CD14-positive monocyte (primary cell): ENCODE data around the gene SRCIN1. TPM values are rescaled to one million over a fixed set of nuclear protein-coding genes. Genes with fewer than 3 reads are reported as not detected.

Source experiments
- DNase-seq, 3 donors: peaks; one replicate each; pipeline ENCODE4 v3.0.0-alpha.2; 2011 to 2022
- H2AFZ ChIP-seq: 2 replicates; pipeline ENCODE4 v1.6.0; 2012; ENCODE audit warnings: mild to moderate bottlenecking, low read depth, low read length, inconsistent platforms; ENCODE audit not compliant: insufficient read depth, poor library complexity, severe bottlenecking
- H3K27ac ChIP-seq, 2 donors: 1 replicate in 1 of 2; 2 replicates in 1 of 2; pipeline ENCODE4 v1.5.1; 2012 to 2013; ENCODE audit warnings: low read length in 2 of 2, control low read depth in 1 of 2, inconsistent platforms in 1 of 2, low read depth in 1 of 2, mild to moderate bottlenecking in 1 of 2
- H3K27me3 ChIP-seq, 2 donors: one replicate each; pipeline versions ENCODE4 v1.6.0 to v1.6.1; 2011 to 2013; ENCODE audit warnings: low read length in 2 of 2; ENCODE audit not compliant: control insufficient read depth in 2 of 2, insufficient read depth in 2 of 2
- H3K36me3 ChIP-seq, 2 donors: replicated peaks in 1 of 2; 1 replicate in 1 of 2; 2 replicates in 1 of 2; pipeline versions ENCODE4 v1.5.1 to v1.6.1; 2012 to 2013; ENCODE audit warnings: low read length in 2 of 2, control low read depth in 1 of 2, inconsistent platforms in 1 of 2, mild to moderate bottlenecking in 1 of 2; ENCODE audit not compliant: insufficient read depth in 2 of 2, control insufficient read depth in 1 of 2
- H3K4me1 ChIP-seq, 2 donors: 1 replicate in 1 of 2; 2 replicates in 1 of 2; pipeline versions ENCODE4 v1.5.1 to v1.6.1; 2012 to 2013; ENCODE audit warnings: low read length in 2 of 2, control low read depth in 1 of 2, inconsistent platforms in 1 of 2, mild to moderate bottlenecking in 1 of 2, moderate library complexity in 1 of 2; ENCODE audit not compliant: insufficient read depth in 2 of 2, control insufficient read depth in 1 of 2
- H3K4me2 ChIP-seq: replicated peaks from 2 replicates; pipeline ENCODE3; 2012; ENCODE audit warnings: low read length, moderate library complexity, mild to moderate bottlenecking; ENCODE audit not compliant: poor library complexity, severe bottlenecking; ENCODE audit errors: extremely low read depth
- H3K4me3 ChIP-seq, 3 experiments: fragments of 200-600 bp in 1 of 3; sonication (generic) in 1 of 3; replicated peaks in 1 of 3; 1 replicate in 2 of 3; 2 replicates in 1 of 3; pipeline ENCODE4 v1.5.1; 2011 to 2013; ENCODE audit warnings: low read length in 3 of 3, mild to moderate bottlenecking in 3 of 3, control low read depth in 2 of 3, low read depth in 2 of 3, inconsistent platforms in 1 of 3, moderate library complexity in 1 of 3
- H3K79me2 ChIP-seq: 2 replicates; pipeline ENCODE4 v1.6.0; 2012; ENCODE audit warnings: mild to moderate bottlenecking, control low read depth, inconsistent platforms, low read length, moderate library complexity; ENCODE audit not compliant: insufficient read depth
- H3K9ac ChIP-seq: 2 replicates; pipeline ENCODE4 v1.6.0; 2017; ENCODE audit warnings: low read length, mild to moderate bottlenecking; ENCODE audit not compliant: insufficient read depth, poor library complexity, severe bottlenecking
- H3K9me3 ChIP-seq, 2 donors: replicated peaks in 1 of 2; 1 replicate in 1 of 2; 2 replicates in 1 of 2; pipeline versions ENCODE4 v1.5.1 to v1.6.1; 2012 to 2013; ENCODE audit warnings: low read length in 2 of 2, control low read depth in 1 of 2; ENCODE audit not compliant: control insufficient read depth in 1 of 2, insufficient read depth in 1 of 2
- H4K20me1 ChIP-seq: 2 replicates; pipeline ENCODE4 v1.6.0; 2012; ENCODE audit warnings: mild to moderate bottlenecking, low read length, control low read depth, moderate library complexity; ENCODE audit not compliant: insufficient read depth
- H3K27ac Mint-ChIP-seq, 7 donors: one replicate each; pipeline ENCODE4 v1.8.0; 2020; ENCODE audit warnings: mild to moderate bottlenecking in 7 of 7, mixed read lengths in 7 of 7, moderate library complexity in 6 of 7, inconsistent platforms in 2 of 7
- H3K27me3 Mint-ChIP-seq, 3 donors: one replicate each; pipeline ENCODE4 v1.8.0; 2021 to 2022; ENCODE audit warnings: low read depth in 3 of 3, mild to moderate bottlenecking in 3 of 3, mixed read lengths in 3 of 3, moderate library complexity in 3 of 3, inconsistent platforms in 1 of 3
- H3K36me3 Mint-ChIP-seq, 2 donors: one replicate each; pipeline ENCODE4 v1.8.0; 2020; ENCODE audit warnings: mixed read lengths in 2 of 2, inconsistent platforms in 1 of 2, mild to moderate bottlenecking in 1 of 2
- H3K4me1 Mint-ChIP-seq: one replicate; pipeline ENCODE4 v1.8.0; 2020; ENCODE audit warnings: mild to moderate bottlenecking, mixed read lengths
- H3K4me3 Mint-ChIP-seq, 2 donors: one replicate each; pipeline ENCODE4 v1.8.0; 2020; ENCODE audit warnings: mild to moderate bottlenecking in 2 of 2, mixed read lengths in 2 of 2, moderate library complexity in 1 of 2
- H3K9me3 Mint-ChIP-seq, 7 donors: one replicate each; pipeline ENCODE4 v1.8.0; 2020 to 2022; ENCODE audit warnings: mixed read lengths in 7 of 7, mild to moderate bottlenecking in 6 of 7, moderate library complexity in 6 of 7, inconsistent platforms in 2 of 7
- CTCF ChIP-seq: fragments of 200-600 bp; IDR thresholded peaks from one replicate; pipeline ENCODE4 v1.8.0; 2022; ENCODE audit warnings: antibody characterized with exemption, mild to moderate bottlenecking
- WGBS: methylation state at CpG from one replicate; pipeline ENCODE4 v1.1.5; 2013; ENCODE audit warnings: missing lambda C conversion rate; ENCODE audit not compliant: insufficient coverage; 5-methylcytosine and 5-hydroxymethylcytosine counted together
- intact Hi-C, 2 donors: fragments of 100-400 bp; cut with micrococcal nuclease; formaldehyde crosslinking; loops; one replicate each; pipeline versions ENCODE4 v1.15.0 to v1.15.1; 2023
- polyA plus RNA-seq, 3 donors: library from polyadenylated mRNA; depleted of rRNA in 1 of 3; unstranded in 2 of 3; stranded (reverse) in 1 of 3; fragments of 300-500 nt in 2 of 3; fragments of >200 nt in 1 of 3; fragmentation: Illumina TruSeq in 2 of 3; gene quantifications; 1 replicate in 2 of 3; 2 replicates in 1 of 3; pipeline ENCODE4 v1.2.3, GENCODE V29; 2012 to 2021

SRCIN1 gene
- polyA plus RNA-seq, 3 donors, result 0.01 TPM; not detected in 2

- Histone ChIP-seq H3K9me3 (peaks cover 7 to 8% of the 10 kb centered on the region in 2 donors), H3K4me1 (no peaks in the 10 kb centered on the region), H2AFZ (no peak overlapping the region), H3K4me2 (no peak overlapping the region), H3K4me3 (no peak overlapping the region), H3K27me3 (peaks cover 0 to 34% of the 10 kb centered on the region in 2 donors), H3K79me2 (no peaks in the 10 kb centered on the region), H4K20me1 (no peaks in the 10 kb centered on the region), H3K9ac (no peak overlapping the region), H3K27ac (no peak overlapping the region), H3K36me3 (no peaks in the 10 kb centered on the region)
- no peak for TF ChIP-seq CTCF
- Mint-ChIP-seq H3K9me3 (peaks cover 0 to 10% (median 7%) of the 10 kb centered on the region in 7 donors), H3K4me3 (no peak overlapping the region), H3K36me3 (no peaks in the 10 kb centered on the region), H3K27me3 (peaks cover 35 to 58% (median 38%) of the 10 kb centered on the region in 3 donors), H3K27ac (no peak overlapping the region), H3K4me1 (no peaks in the 10 kb centered on the region)
- intact Hi-C loops, result no loop called here
- 71% methylated on average over 1 of the region's 5 CpGs for WGBS
- no peak for DNase-seq
Measured at GRCh38 chr17:38616361-38616760, 10.6 kb upstream of the SRCIN1 start.

GRCh38 chr17:38613981-38614779 lies 8.4 kb upstream of the SRCIN1 start:
- DNase-seq, result no peak
- peaks cover 3 to 50% of the 10 kb centered on the region in 2 donors for H3K27me3 ChIP-seq
- H3K9me3 ChIP-seq, result peaks cover 7 to 8% of the 10 kb centered on the region in 2 donors
- H3K4me1 ChIP-seq, result no peaks in the 10 kb centered on the region
- H3K36me3 Mint-ChIP-seq, result no peaks in the 10 kb centered on the region
- no peaks in the 10 kb centered on the region for H3K79me2 ChIP-seq
- intact Hi-C loops, result no loop called here
- H3K27ac Mint-ChIP-seq, result no peak overlapping the region
- H3K9ac ChIP-seq, result no peak overlapping the region
- no peaks in the 10 kb centered on the region for H4K20me1 ChIP-seq
- H3K27me3 Mint-ChIP-seq, result peaks cover 44 to 66% (median 50%) of the 10 kb centered on the region in 3 donors
- H3K4me3 Mint-ChIP-seq, result no peak overlapping the region
- peaks cover 0 to 20% (median 8%) of the 10 kb centered on the region in 7 donors for H3K9me3 Mint-ChIP-seq
- H2AFZ ChIP-seq, result no peak overlapping the region
- TF ChIP-seq CTCF, result no peak
- no peak overlapping the region for H3K4me3 ChIP-seq
- 97% methylated on average over 6 of the region's 7 CpGs for whole genome bisulfite sequencing
- no peak overlapping the region for H3K27ac ChIP-seq
- H3K4me1 Mint-ChIP-seq, result no peaks in the 10 kb centered on the region
- H3K4me2 ChIP-seq, result no peak overlapping the region
- no peaks in the 10 kb centered on the region for H3K36me3 ChIP-seq
